Pancreas (tissue), 10 donors: ENCODE measurements around the gene YWHAB. TPM values are rescaled to one million over a fixed set of nuclear protein-coding genes. Genes with fewer than 3 reads are reported as not detected.

Experiments
- ATAC-seq, 4 donors: fragments of 200-7000 bp; cut with Tn5 transposase; one replicate each; pipeline versions ENCODE4 v1.8.0 to v1.9.1; 2020; ENCODE audit warnings: mild to moderate bottlenecking in 4 of 4, moderate library complexity in 4 of 4
- DNase-seq, 6 donors: peaks; one replicate each; pipeline ENCODE4 v3.0.0-alpha.2; 2020
- FAIRE-seq: peaks from 2 replicates; lab custom pipeline; 2012; peaks lifted over from hg19 to GRCh38; lab: Jason Lieb, UNC
- H3K27ac ChIP-seq, 4 donors: fragments of 200-600 bp; sonication (generic); 1 replicate in 3 of 4; 2 replicates in 1 of 4; pipeline versions ENCODE4 v1.5.0 to v1.8.0; 2020
- H3K27me3 ChIP-seq, 4 donors: fragments of 200-600 bp; one replicate each; pipeline ENCODE4 v1.8.0; 2021
- H3K36me3 ChIP-seq, 3 donors: fragments of 200-600 bp; sonication (generic) in 1 of 3; one replicate each; pipeline versions ENCODE4 v1.5.0 to v1.8.0; 2020 to 2021
- H3K4me1 ChIP-seq, 3 donors: fragments of 200-600 bp; one replicate each; pipeline ENCODE4 v1.8.0; 2021
- H3K4me3 ChIP-seq, 4 donors: fragments of 200-600 bp; sonication (generic) in 2 of 4; one replicate each; pipeline versions ENCODE4 v1.5.0 to v1.8.0; 2020 to 2021
- H3K9me3 ChIP-seq, 4 donors: fragments of 200-600 bp; one replicate each; pipeline ENCODE4 v1.8.0; 2021
- CTCF ChIP-seq, 4 donors: fragments of 200-600 bp; sonication (generic) in 3 of 4; IDR thresholded peaks; one replicate each; pipeline versions ENCODE4 v1.5.0 to v1.8.0; 2021; ENCODE audit warnings: antibody characterized with exemption in 4 of 4
- WGBS, 2 donors: extraction: QIAGEN DNeasy Blood & Tissue Kit; methylation state at CpG; one replicate each; pipeline ENCODE4 v1.1.7; 2013; 5-methylcytosine and 5-hydroxymethylcytosine counted together
- intact Hi-C, 3 donors: fragments of 100-400 bp; cut with DNase I; formaldehyde crosslinking; loops; one replicate each; pipeline versions ENCODE4 v1.11.1 to v1.14.2; 2022
- polyA plus RNA-seq, 2 donors: library from polyadenylated mRNA; stranded (reverse); fragments of 200-250 nt; gene quantifications; one replicate each; pipeline ENCODE4 v1.2.3, GENCODE V29; 2013
- total RNA-seq, 6 donors: library from RNA; stranded (reverse); fragmentation: NEBNext Ultra II Directional in 4 of 6; extraction: Animal tissue kit (Norgen Biotek cat#: 25700) in 4 of 6; gene quantifications; one replicate each; pipeline versions ENCODE4 v1.2.1 to v1.2.4, GENCODE V29; 2021 to 2023
- donor health status: healthy with polysubstance abuse.
- donor health status: DM: no; HTN: no; CAD: no; lungs with moderate emphysema.
- donor health status: DM: no; HTN: no; CAD: no.
- donor health status: control.
- donor health status: control.
- donor health status: Bipolar disorder and iron deficiency.
- donor health status: DM: yes; HTN: yes; CAD: no.
- donor health status: DM: no; HTN: no; CAD: no.
- donor health status: DM: no; HTN: no; CAD: no.
- donor health status: DM: yes; HTN: yes; CAD: no.

Gene YWHAB
- total and polyA plus RNA-seq, 8 donors, result 17.9 to 87.3 (median 46.2) TPM

DNA sequence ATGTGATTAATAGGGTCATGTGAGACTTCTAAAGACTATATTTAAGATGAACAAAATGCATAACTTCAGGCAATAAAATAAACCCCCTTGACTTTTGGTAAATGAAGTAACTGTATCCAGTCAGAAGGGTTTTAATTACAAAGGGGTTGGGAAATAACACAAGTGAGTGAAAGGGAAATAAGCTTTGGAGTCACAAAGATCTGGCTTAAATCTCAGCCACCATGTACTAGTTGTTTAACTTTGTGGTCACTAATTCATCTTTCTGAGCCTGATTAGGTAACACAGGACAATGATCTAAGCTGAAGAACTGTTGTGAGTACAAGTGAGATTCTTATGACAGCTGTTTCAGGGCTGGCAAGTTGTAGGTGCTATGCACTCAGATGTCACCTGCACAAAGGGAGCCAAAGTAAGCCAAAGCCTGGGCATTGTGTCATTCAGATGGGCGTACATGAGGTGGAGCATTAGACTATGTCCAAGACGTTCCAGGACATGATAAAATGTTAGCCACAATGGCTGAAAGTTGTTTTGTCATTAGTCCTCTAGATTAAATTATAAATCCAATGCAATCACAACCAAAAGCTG lies 60.9 kb downstream of the YWHAB start:
- intact Hi-C loops, result no loop called here
- peaks cover 0 to 64% (median 14%) of the 10 kb centered on the region in 3 donors for H3K36me3 ChIP-seq
- H3K27me3 ChIP-seq, result no peaks in the 10 kb centered on the region
- DNase-seq (no peak), ATAC-seq (no peak), FAIRE-seq (no peak)
- H3K4me3 ChIP-seq, result no peak overlapping the region
- no peaks in the 10 kb centered on the region for H3K4me1 ChIP-seq
- peak overlapping the region in 1 of 4 donors; percentile 47 for H3K27ac ChIP-seq
- no peak for TF ChIP-seq CTCF (IDR thresholded peaks at IDR 0.05)
- WGBS, 2 donors, result 66 to 70% methylated on average over 2 of the region's 2 CpGs
- no peaks in the 10 kb centered on the region for H3K9me3 ChIP-seq

DNA sequence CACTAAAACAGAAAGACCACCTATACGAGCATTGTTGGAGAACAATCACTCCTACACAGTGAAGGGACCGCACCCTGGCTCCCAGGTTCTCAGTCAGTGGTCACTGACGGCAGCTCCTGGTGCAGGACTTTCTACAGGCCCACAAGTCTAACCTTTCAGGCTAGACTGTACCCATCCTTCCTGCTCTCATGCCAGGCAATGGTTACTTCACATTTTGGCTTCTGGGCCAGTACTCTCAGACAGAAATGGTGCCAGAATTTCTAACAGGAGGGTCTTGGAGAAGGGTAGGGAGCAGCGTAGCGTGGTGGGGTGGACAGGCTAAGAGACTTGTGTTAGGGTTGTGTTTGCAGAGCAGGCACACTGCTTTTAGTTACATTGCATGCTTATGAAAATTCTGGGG lies 62.6 kb downstream of the YWHAB start:
- TF ChIP-seq CTCF (IDR thresholded peaks at IDR 0.05), result no peak
- no peak for DNase-seq
- H3K27me3 ChIP-seq, result no peaks in the 10 kb centered on the region
- intact Hi-C loops, result no loop called here
- peaks cover 0 to 59% (median 10%) of the 10 kb centered on the region in 3 donors for H3K36me3 ChIP-seq
- no peak overlapping the region for H3K4me3 ChIP-seq
- ATAC-seq, result no peak
- no peaks in the 10 kb centered on the region for H3K9me3 ChIP-seq
- no peaks in the 10 kb centered on the region for H3K4me1 ChIP-seq
- WGBS, 2 donors, result 93 to 96% methylated on average over 5 of the region's 5 CpGs
- no peak for FAIRE-seq
- no peak overlapping the region for H3K27ac ChIP-seq

- no peak for FAIRE-seq
- H3K27me3 ChIP-seq, result no peaks in the 10 kb centered on the region
- H3K4me3 ChIP-seq, result no peak overlapping the region
- no peaks in the 10 kb centered on the region for H3K9me3 ChIP-seq
- intact Hi-C loops, result no loop called here
- 80 to 85% methylated on average over 2 of the region's 2 CpGs for WGBS, 2 donors
- TF ChIP-seq CTCF (IDR thresholded peaks at IDR 0.05), result no peak
- no peak for DNase-seq
- no peak overlapping the region for H3K27ac ChIP-seq
- no peaks in the 10 kb centered on the region for H3K4me1 ChIP-seq
- ATAC-seq, result no peak
- H3K36me3 ChIP-seq, result peaks cover 0 to 55% (median 10%) of the 10 kb centered on the region in 3 donors
These were observed 63.0 kb downstream of the YWHAB start for GRCh38 chr20:44948513-44948912.

DNA sequence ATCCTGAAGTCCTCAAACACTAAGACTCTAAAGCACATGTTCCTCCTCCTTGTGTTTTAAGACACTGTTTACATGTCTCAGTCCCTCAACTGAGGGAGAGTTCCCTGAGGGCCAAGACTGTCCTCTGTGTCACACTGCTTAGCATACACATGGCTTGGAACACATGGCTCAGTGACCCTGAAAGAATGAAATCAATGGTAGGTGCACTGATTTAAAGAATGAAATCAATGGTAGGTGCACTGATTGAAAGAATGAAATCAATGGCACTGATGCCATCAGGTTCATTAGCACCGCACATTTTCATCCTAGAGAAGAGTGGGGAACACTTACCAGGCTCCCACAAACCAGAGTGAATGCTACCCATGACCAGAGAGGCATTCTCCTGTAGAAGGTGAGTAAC lies 64.9 kb downstream of the YWHAB start:
- H3K9me3 ChIP-seq, result no peaks in the 10 kb centered on the region
- no peak for TF ChIP-seq CTCF (IDR thresholded peaks at IDR 0.05)
- no peak for DNase-seq
- H3K27ac ChIP-seq, result no peak overlapping the region
- ATAC-seq, result no peak
- intact Hi-C loops, result no loop called here
- FAIRE-seq, result no peak
- H3K4me1 ChIP-seq, result no peaks in the 10 kb centered on the region
- 86 to 92% methylated on average over 1 of the region's 1 CpG for WGBS, 2 donors
- no peak overlapping the region for H3K4me3 ChIP-seq
- H3K36me3 ChIP-seq, result peaks cover 0 to 59% (median 11%) of the 10 kb centered on the region in 3 donors
- no peaks in the 10 kb centered on the region for H3K27me3 ChIP-seq

- no peak overlapping the region for H3K4me3 ChIP-seq
- H3K9me3 ChIP-seq, result no peaks in the 10 kb centered on the region
- intact Hi-C loops, result no loop called here
- WGBS, 2 donors, result 79 to 83% methylated on average over 1 of the region's 1 CpG
- H3K27me3 ChIP-seq, result no peaks in the 10 kb centered on the region
- DNase-seq (no peak), ATAC-seq (no peak), FAIRE-seq (no peak)
- no peaks in the 10 kb centered on the region for H3K4me1 ChIP-seq
- H3K27ac ChIP-seq, result no peak overlapping the region
- H3K36me3 ChIP-seq, result peaks cover 0 to 59% (median 16%) of the 10 kb centered on the region in 3 donors
- no peak for TF ChIP-seq CTCF (IDR thresholded peaks at IDR 0.05)
These were observed 67.2 kb downstream of the YWHAB start for GRCh38 chr20:44952731-44953130.
